Thoracic aorta (tissue), 2 donors: Measurements from ENCODE around the gene PVRIG. TPM values are rescaled to one million over a fixed set of nuclear protein-coding genes. Genes with fewer than 3 reads are reported as not detected.
"Not testable (repeated sequence)": the region's sequence is repeated elsewhere in the genome, so short reads cannot be mapped to it uniquely, and the experiment has no call there.

Experiments
- ATAC-seq: fragments of 150-250 bp; one replicate; pipeline ENCODE4 v1.8.0; 2017; ENCODE audit warnings: low read depth; ENCODE audit not compliant: insufficient number of reproducible peaks, low FRiP score
- DNase-seq: peaks from one replicate; pipeline ENCODE4 v3.0.0-alpha.2; 2020; ENCODE audit warnings: low spot score
- H3K27ac ChIP-seq, 2 donors: fragments of 200-600 bp; sonication (generic); 1 replicate in 1 of 2; 2 replicates in 1 of 2; pipeline ENCODE4 v1.5.1; 2016; ENCODE audit warnings: mild to moderate bottlenecking in 2 of 2, moderate library complexity in 2 of 2
- H3K27me3 ChIP-seq: fragments of 200-600 bp; sonication (generic); replicated peaks from 2 replicates; pipeline ENCODE4 v1.6.0; 2016; ENCODE audit warnings: mild to moderate bottlenecking; ENCODE audit not compliant: insufficient read depth
- H3K36me3 ChIP-seq: fragments of 200-600 bp; sonication (generic); one replicate; pipeline ENCODE4 v1.5.1; 2016
- H3K4me1 ChIP-seq, 2 donors: fragments of 200-600 bp; sonication (generic); 1 replicate in 1 of 2; 2 replicates in 1 of 2; pipeline versions ENCODE4 v1.5.1 to v1.6.0; 2016; ENCODE audit warnings: low read depth in 2 of 2, mild to moderate bottlenecking in 1 of 2; ENCODE audit not compliant: control insufficient read depth in 1 of 2
- H3K4me3 ChIP-seq: fragments of 200-600 bp; sonication (generic); 2 replicates; pipeline ENCODE4 v1.5.1; 2016; ENCODE audit warnings: mild to moderate bottlenecking
- H3K9me3 ChIP-seq: fragments of 200-600 bp; sonication (generic); 2 replicates; pipeline ENCODE4 v1.5.1; 2016
- CTCF ChIP-seq: fragments of 200-600 bp; sonication (generic); IDR thresholded peaks from one replicate; pipeline ENCODE4 v1.5.1; 2019; ENCODE audit warnings: antibody characterized with exemption
- total RNA-seq, 2 donors: library from RNA; depleted of rRNA; stranded (reverse); fragments of >200 nt; gene quantifications; one replicate each; pipeline versions ENCODE4 v1.1.0 to v1.2.3, GENCODE V29; 2016

Gene PVRIG
- total RNA-seq, 2 donors from 2014 or later = 0.78 TPM; not detected in 1

GRCh38 chr7:100221231-100221718 is 1.5 kb downstream of the PVRIG start:
- Histone ChIP-seq H3K9me3 (no peaks in the 10 kb centered on the region), H3K4me3 (no peak overlapping the region), H3K27ac (no peak overlapping the region), H3K27me3 (no peaks in the 10 kb centered on the region), H3K4me1 (no peaks in the 10 kb centered on the region), H3K36me3 (no peaks in the 10 kb centered on the region)
- no peak for ATAC-seq
- DNase-seq = no peak
- TF ChIP-seq CTCF = no peak

GRCh38 chr7:100221767-100222444 is 2.2 kb downstream of the PVRIG start:
- no peaks in the 10 kb centered on the region for H3K4me1 ChIP-seq
- H3K4me3 ChIP-seq = no peak overlapping the region
- H3K36me3 ChIP-seq = no peaks in the 10 kb centered on the region
- no peaks in the 10 kb centered on the region for H3K9me3 ChIP-seq
- DNase-seq (no peak), ATAC-seq (no peak)
- TF ChIP-seq CTCF = no peak
- H3K27ac ChIP-seq = no peak overlapping the region
- no peaks in the 10 kb centered on the region for H3K27me3 ChIP-seq

GRCh38 chr7:100222445-100223132 is 2.8 kb downstream of the PVRIG start:
- no peak for TF ChIP-seq CTCF
- Histone ChIP-seq H3K9me3 (no peaks in the 10 kb centered on the region), H3K4me3 (no peak overlapping the region), H3K27ac (no peak overlapping the region), H3K36me3 (no peaks in the 10 kb centered on the region), H3K27me3 (no peaks in the 10 kb centered on the region), H3K4me1 (no peaks in the 10 kb centered on the region)
- DNase-seq (no peak), ATAC-seq (no peak)

- not testable (repeated sequence) for H3K9me3 ChIP-seq, ATAC-seq, H3K36me3 ChIP-seq, H3K4me3 ChIP-seq, H3K4me1 ChIP-seq, DNase-seq, H3K27me3 ChIP-seq, H3K27ac ChIP-seq
These were observed 3.7 kb downstream of the PVRIG start for GRCh38 chr7:100223376-100223927.

GRCh38 chr7:100224891-100225290 is 5.1 kb downstream of the PVRIG start:
- DNase-seq, H3K9me3 ChIP-seq, H3K4me1 ChIP-seq, H3K27me3 ChIP-seq, H3K36me3 ChIP-seq, ATAC-seq, H3K27ac ChIP-seq, H3K4me3 ChIP-seq: not testable (repeated sequence)

GRCh38 chr7:100234660-100235317 is 15.0 kb downstream of the PVRIG start:
- H3K27me3 ChIP-seq, DNase-seq, H3K9me3 ChIP-seq, H3K36me3 ChIP-seq, H3K27ac ChIP-seq, H3K4me1 ChIP-seq, H3K4me3 ChIP-seq, ATAC-seq: not testable (repeated sequence)

GRCh38 chr7:100239975-100240374 is 20.2 kb downstream of the PVRIG start:
- H3K27me3 ChIP-seq, H3K4me3 ChIP-seq, H3K4me1 ChIP-seq, DNase-seq, ATAC-seq, H3K36me3 ChIP-seq, H3K9me3 ChIP-seq, H3K27ac ChIP-seq: not testable (repeated sequence)

- H3K27ac ChIP-seq, ATAC-seq, H3K36me3 ChIP-seq, H3K27me3 ChIP-seq, DNase-seq, H3K9me3 ChIP-seq, H3K4me3 ChIP-seq, H3K4me1 ChIP-seq: not testable (repeated sequence)
These were observed 23.6 kb downstream of the PVRIG start for GRCh38 chr7:100243385-100243784.

GRCh38 chr7:100244988-100245605 is 25.3 kb downstream of the PVRIG start:
- H3K27ac ChIP-seq, H3K4me3 ChIP-seq, ATAC-seq, DNase-seq, H3K36me3 ChIP-seq, H3K4me1 ChIP-seq, H3K9me3 ChIP-seq, H3K27me3 ChIP-seq: not testable (repeated sequence)
